ENCODE data around the gene ARHGEF10L. TPM values are rescaled to one million over a fixed set of nuclear protein-coding genes. Genes with fewer than 3 reads are reported as not detected.

Gene ARHGEF10L
- total RNA-seq, 4 donors from 2014 or later = 38.5 to 73.8 (median 41.7) TPM

GRCh38 chr1:17565461-17566252 is 26.2 kb downstream of the ARHGEF10L start:
- peak overlapping the region; percentile 43 to 96 (median 79) for H3K27ac ChIP-seq
- H3K4me1 ChIP-seq = peaks cover 0 to 98% (median 69%) of the 10 kb centered on the region in 4 donors
- TF ChIP-seq POLR2A (IDR thresholded peaks at IDR 0.05) = no peak
- no peak for TF ChIP-seq CTCF (IDR thresholded peaks at IDR 0.05)
- TF ChIP-seq EP300 (IDR thresholded peaks at IDR 0.05) = no peak
- no peaks in the 10 kb centered on the region for H3K27me3 ChIP-seq
- 45 to 46% methylated on average over 17 of the region's 17 CpGs for WGBS, 2 donors
- no peaks in the 10 kb centered on the region for H3K36me3 ChIP-seq
- no peak overlapping the region for H3K4me3 ChIP-seq
- no peaks in the 10 kb centered on the region for H3K9me3 ChIP-seq
- DNase-seq (ENCODE audit: low spot score in 2 of 2) = no peak

GRCh38 chr1:17566417-17566816 is 26.9 kb downstream of the ARHGEF10L start:
- Histone ChIP-seq H3K9me3 (no peaks in the 10 kb centered on the region), H3K4me1 (peaks cover 0 to 98% (median 66%) of the 10 kb centered on the region in 4 donors), H3K4me3 (no peak overlapping the region), H3K36me3 (no peaks in the 10 kb centered on the region), H3K27me3 (no peaks in the 10 kb centered on the region), H3K27ac (peak overlapping the region; percentile 43 to 96 (median 79))
- TF ChIP-seq EP300 (IDR thresholded peaks at IDR 0.05) (no peak), POLR2A (IDR thresholded peaks at IDR 0.05) (no peak), CTCF (IDR thresholded peaks at IDR 0.05) (no peak)
- 74 to 85% methylated on average over 3 of the region's 3 CpGs for WGBS, 2 donors
- DNase-seq (ENCODE audit: low spot score in 2 of 2) = no peak

- no peaks in the 10 kb centered on the region for H3K27me3 ChIP-seq
- DNase-seq (ENCODE audit: low spot score in 2 of 2) = no peak
- no peak for TF ChIP-seq POLR2A (IDR thresholded peaks at IDR 0.05)
- no peaks in the 10 kb centered on the region for H3K9me3 ChIP-seq
- H3K4me3 ChIP-seq = no peak overlapping the region
- peaks cover 0 to 99% (median 65%) of the 10 kb centered on the region in 4 donors for H3K4me1 ChIP-seq
- 81 to 86% methylated on average over 9 of the region's 9 CpGs for WGBS, 2 donors
- H3K36me3 ChIP-seq = no peaks in the 10 kb centered on the region
- peak overlapping the region; percentile 43 to 96 (median 79) for H3K27ac ChIP-seq
These were observed 27.4 kb downstream of the ARHGEF10L start for GRCh38 chr1:17566892-17567291.

GRCh38 chr1:17567582-17567981 is 28.1 kb downstream of the ARHGEF10L start:
- Histone ChIP-seq H3K4me3 (no peak overlapping the region), H3K4me1 (peaks cover 0 to 99% (median 70%) of the 10 kb centered on the region in 4 donors), H3K27ac (peak overlapping the region in 3 of 4 donors; percentile 87 to 96 (median 95)), H3K36me3 (no peaks in the 10 kb centered on the region), H3K27me3 (no peaks in the 10 kb centered on the region), H3K9me3 (no peaks in the 10 kb centered on the region)
- DNase-seq (ENCODE audit: low spot score in 2 of 2) = no peak
- WGBS, 2 donors = 46 to 51% methylated on average over 4 to 6 of the region's 6 CpGs
- TF ChIP-seq POLR2A (IDR thresholded peaks at IDR 0.05) (no peak), EP300 (IDR thresholded peaks at IDR 0.05) (no peak), CTCF (IDR thresholded peaks at IDR 0.05) (no peak)

- TF ChIP-seq CTCF (IDR thresholded peaks at IDR 0.05) (no peak), POLR2A (IDR thresholded peaks at IDR 0.05) (no peak), EP300 (IDR thresholded peaks at IDR 0.05) (no peak)
- Histone ChIP-seq H3K4me3 (no peak overlapping the region), H3K4me1 (peaks cover 0 to 100% (median 77%) of the 10 kb centered on the region in 4 donors)
These were observed 28.8 kb downstream of the ARHGEF10L start for GRCh38 chr1:17568014-17568900.

More at GRCh38 chr1:17568014-17568900, 28.8 kb downstream of the ARHGEF10L start:
- H3K36me3 ChIP-seq = no peaks in the 10 kb centered on the region
- peak overlapping the region; percentile 87 to 96 (median 92) for H3K27ac ChIP-seq
- 67 to 71% methylated on average over 10 to 11 of the region's 11 CpGs for WGBS, 2 donors
- H3K27me3 ChIP-seq = no peaks in the 10 kb centered on the region
- no peaks in the 10 kb centered on the region for H3K9me3 ChIP-seq
- no peak for DNase-seq (ENCODE audit: low spot score in 2 of 2)
